Uterus (tissue), 2 donors: ENCODE results near the gene PELI2.

Experiments
- CTCF ChIP-seq, 4 experiments: fragments of 200-600 bp in 2 of 4; fragments of 450-650 bp in 2 of 4; sonication (generic) in 2 of 4; IDR thresholded peaks; one replicate each; pipeline ENCODE4 v1.5.1; 2016 to 2019; ENCODE audit warnings: antibody characterized with exemption in 4 of 4, mild to moderate bottlenecking in 2 of 4, moderate library complexity in 1 of 4
- POLR2A ChIP-seq, 2 donors: fragments of 450-650 bp; IDR thresholded peaks; one replicate each; pipeline ENCODE4 v1.6.1; 2016; ENCODE audit warnings: antibody characterized with exemption in 2 of 2, mild to moderate bottlenecking in 1 of 2, moderate library complexity in 1 of 2

GRCh38 chr14:56247495-56248200 is 129.4 kb downstream of the PELI2 start:
- TF ChIP-seq CTCF (IDR thresholded peaks at IDR 0.05) (no peak), POLR2A (IDR thresholded peaks at IDR 0.05) (no peak)
